RWPE2 (cell line): ENCODE data around the gene FNDC8.
"Not testable (repeated sequence)": the region's sequence is repeated elsewhere in the genome, so short reads cannot be mapped to it uniquely, and the experiment has no call there.

Experiments
- ATAC-seq: fragments of 200-7000 bp; cut with Tn5 transposase; 3 replicates; pipeline ENCODE4 v1.9.1; 2021; ENCODE audit warnings: low read depth
- DNase-seq: peaks from one replicate; pipeline ENCODE4 v3.0.0-alpha.2; 2020; ENCODE audit warnings: low spot score
- H3K27ac ChIP-seq: fragments of 450-650 bp; 2 replicates; pipeline ENCODE4 v1.5.1; 2017; ENCODE audit warnings: mild to moderate bottlenecking; ENCODE audit not compliant: poor library complexity, severe bottlenecking
- H3K27me3 ChIP-seq: fragments of 250-450 bp; sonication (Bioruptor Pico); 2 replicates; pipeline ENCODE4 v1.5.1; 2021; ENCODE audit warnings: mild to moderate bottlenecking, moderate library complexity; ENCODE audit not compliant: insufficient read depth, poor library complexity, severe bottlenecking
- H3K36me3 ChIP-seq: fragments of 250-450 bp; sonication (Bioruptor Pico); 2 replicates; pipeline ENCODE4 v1.5.1; 2020; ENCODE audit warnings: low read depth, mild to moderate bottlenecking, moderate library complexity
- H3K4me1 ChIP-seq: fragments of 250-450 bp; sonication (Bioruptor Pico); 2 replicates; pipeline ENCODE4 v1.5.1; 2021; ENCODE audit warnings: mild to moderate bottlenecking, moderate library complexity; ENCODE audit not compliant: insufficient read depth, poor library complexity, severe bottlenecking
- H3K4me3 ChIP-seq: fragments of 250-450 bp; sonication (Bioruptor Pico); 2 replicates; pipeline ENCODE4 v1.5.1; 2021; ENCODE audit warnings: mild to moderate bottlenecking, moderate library complexity; ENCODE audit not compliant: severe bottlenecking
- H3K9me3 ChIP-seq: fragments of 250-450 bp; sonication (Bioruptor Pico); 2 replicates; pipeline ENCODE4 v1.5.1; 2021; ENCODE audit warnings: mild to moderate bottlenecking, moderate library complexity; ENCODE audit not compliant: severe bottlenecking
- TF ChIP-seq, protein P1 (sequence below): fragments of 450-650 bp; IDR thresholded peaks from one replicate; pipeline ENCODE4 v1.5.1; 2017; ENCODE audit warnings: mild to moderate bottlenecking, moderate library complexity; ENCODE audit not compliant: poor library complexity, severe bottlenecking

The FNDC8 gene

GRCh38 chr17:35103271-35103670 lies 18.1 kb upstream of the FNDC8 start:
- no peaks in the 10 kb centered on the region for H3K9me3 ChIP-seq
- no peak overlapping the region for H3K4me3 ChIP-seq
- DNase-seq = no peak
- no peak overlapping the region for H3K27ac ChIP-seq
- TF ChIP-seq, protein P1, sequence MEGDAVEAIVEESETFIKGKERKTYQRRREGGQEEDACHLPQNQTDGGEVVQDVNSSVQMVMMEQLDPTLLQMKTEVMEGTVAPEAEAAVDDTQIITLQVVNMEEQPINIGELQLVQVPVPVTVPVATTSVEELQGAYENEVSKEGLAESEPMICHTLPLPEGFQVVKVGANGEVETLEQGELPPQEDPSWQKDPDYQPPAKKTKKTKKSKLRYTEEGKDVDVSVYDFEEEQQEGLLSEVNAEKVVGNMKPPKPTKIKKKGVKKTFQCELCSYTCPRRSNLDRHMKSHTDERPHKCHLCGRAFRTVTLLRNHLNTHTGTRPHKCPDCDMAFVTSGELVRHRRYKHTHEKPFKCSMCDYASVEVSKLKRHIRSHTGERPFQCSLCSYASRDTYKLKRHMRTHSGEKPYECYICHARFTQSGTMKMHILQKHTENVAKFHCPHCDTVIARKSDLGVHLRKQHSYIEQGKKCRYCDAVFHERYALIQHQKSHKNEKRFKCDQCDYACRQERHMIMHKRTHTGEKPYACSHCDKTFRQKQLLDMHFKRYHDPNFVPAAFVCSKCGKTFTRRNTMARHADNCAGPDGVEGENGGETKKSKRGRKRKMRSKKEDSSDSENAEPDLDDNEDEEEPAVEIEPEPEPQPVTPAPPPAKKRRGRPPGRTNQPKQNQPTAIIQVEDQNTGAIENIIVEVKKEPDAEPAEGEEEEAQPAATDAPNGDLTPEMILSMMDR = no peak
- H3K4me1 ChIP-seq = no peaks in the 10 kb centered on the region
- no peak for ATAC-seq
- no peaks in the 10 kb centered on the region for H3K27me3 ChIP-seq
- peaks cover 9% of the 10 kb centered on the region for H3K36me3 ChIP-seq

GRCh38 chr17:35104844-35105450 lies 16.5 kb upstream of the FNDC8 start:
- H3K4me1 ChIP-seq = no peaks in the 10 kb centered on the region
- H3K27ac ChIP-seq = no peak overlapping the region
- H3K4me3 ChIP-seq = no peak overlapping the region
- ATAC-seq = peak; percentile 45; the same call in 1 of the 3 replicates
- peaks cover 9% of the 10 kb centered on the region for H3K36me3 ChIP-seq
- no peaks in the 10 kb centered on the region for H3K27me3 ChIP-seq
- TF ChIP-seq, protein P1 = no peak
- H3K9me3 ChIP-seq = no peaks in the 10 kb centered on the region
- DNase-seq = no peak

DNA sequence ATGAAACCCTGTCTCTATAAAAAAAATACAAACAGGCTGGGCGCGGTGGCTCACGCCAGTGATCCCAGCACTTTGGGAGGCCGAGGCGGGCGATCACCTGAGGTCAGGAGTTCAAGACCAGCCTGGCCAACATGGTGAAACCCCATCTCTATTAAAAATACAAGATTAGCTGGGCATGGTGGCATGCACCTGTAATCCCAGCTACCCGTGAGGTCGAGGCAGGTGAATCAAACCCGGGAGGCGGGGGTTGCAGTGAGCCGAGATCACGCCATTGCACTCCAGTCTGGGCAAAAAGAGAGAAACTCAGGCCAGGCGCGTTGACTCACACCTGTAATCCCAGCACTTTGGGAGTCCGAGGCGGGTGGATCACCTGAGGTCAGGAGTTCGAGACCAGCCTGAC lies 10.6 kb upstream of the FNDC8 start:
- H3K9me3 ChIP-seq, ATAC-seq, DNase-seq, H3K27me3 ChIP-seq, H3K4me1 ChIP-seq, H3K36me3 ChIP-seq, H3K27ac ChIP-seq, H3K4me3 ChIP-seq: not testable (repeated sequence)

DNA sequence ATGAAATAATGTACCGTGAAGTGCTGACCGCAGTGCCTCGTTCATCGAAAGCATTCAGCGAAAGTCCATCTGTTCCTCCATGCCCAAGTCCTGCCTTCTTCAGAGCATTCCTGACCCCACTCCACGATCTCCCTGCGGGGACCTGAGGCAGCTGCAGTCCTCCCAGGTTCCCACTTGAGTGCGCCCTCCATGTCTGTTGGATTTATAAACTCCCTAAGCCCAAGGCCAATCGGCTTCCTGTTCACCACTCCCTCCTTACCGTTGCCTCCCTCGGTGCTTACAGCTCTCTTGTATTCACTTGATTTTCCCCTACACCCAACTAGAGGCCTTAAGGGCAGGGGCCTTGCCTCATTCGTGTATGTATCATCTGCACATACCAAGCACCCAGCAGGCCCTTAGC lies 4.6 kb upstream of the FNDC8 start:
- TF ChIP-seq, protein P1 = no peak
- Histone ChIP-seq H3K36me3 (no peaks in the 10 kb centered on the region), H3K4me3 (no peak overlapping the region), H3K9me3 (no peaks in the 10 kb centered on the region), H3K27me3 (no peaks in the 10 kb centered on the region), H3K27ac (no peak overlapping the region), H3K4me1 (peaks cover 2% of the 10 kb centered on the region)
- ATAC-seq = no peak
- no peak for DNase-seq

GRCh38 chr17:35117984-35118383 lies 3.4 kb upstream of the FNDC8 start:
- Histone ChIP-seq H3K4me3 (no peak overlapping the region), H3K9me3 (no peaks in the 10 kb centered on the region), H3K4me1 (peaks cover 2% of the 10 kb centered on the region), H3K27ac (no peak overlapping the region), H3K27me3 (no peaks in the 10 kb centered on the region), H3K36me3 (no peaks in the 10 kb centered on the region)
- TF ChIP-seq, protein P1 = peak; percentile 59
- no peak; the same call in 2 of the 3 replicates for ATAC-seq
- no peak for DNase-seq
